Neural cell (in vitro differentiated cells): Measurements from ENCODE around the gene STS. TPM values are rescaled to one million over a fixed set of nuclear protein-coding genes. Genes with fewer than 3 reads are reported as not detected.

ENCODE experiments used
- H2AFZ ChIP-seq: fragments of 200-600, 300-800 bp; sonication (generic), shearing (Covaris generic); 2 replicates; pipeline ENCODE4 v1.6.0; 2014; ENCODE audit warnings: low read depth, mild to moderate bottlenecking, antibody characterized with exemption, low read length, moderate library complexity
- H3F3A ChIP-seq: fragments of 200-600 bp; shearing (Covaris generic); 2 replicates; pipeline ENCODE4 v1.6.1; 2016; ENCODE audit warnings: mild to moderate bottlenecking, moderate library complexity, mixed read lengths, antibody characterized with exemption, low read length; ENCODE audit not compliant: insufficient read depth, poor library complexity, severe bottlenecking
- H3K27ac ChIP-seq: fragments of 200-600, 300-800 bp; sonication (generic), shearing (Covaris generic); 2 replicates; pipeline ENCODE4 v1.5.1; 2014; ENCODE audit warnings: mild to moderate bottlenecking, low read length, moderate library complexity
- H3K27me3 ChIP-seq: fragments of 300-800, 200-600 bp; sonication (generic), shearing (Covaris generic); 2 replicates; pipeline ENCODE4 v1.6.0; 2014; ENCODE audit warnings: mild to moderate bottlenecking, low read depth, low read length, moderate library complexity; ENCODE audit not compliant: insufficient read depth
- H3K36me3 ChIP-seq: fragments of 300-800, 200-600 bp; sonication (generic), shearing (Covaris generic); 2 replicates; pipeline ENCODE4 v1.5.1; 2014; ENCODE audit warnings: mild to moderate bottlenecking, antibody characterized with exemption, low read length, moderate library complexity; ENCODE audit not compliant: insufficient read depth
- H3K4me2 ChIP-seq: fragments of 300-800, 200-600 bp; sonication (generic), shearing (Covaris generic); 2 replicates; pipeline ENCODE4 v1.6.0; 2014; ENCODE audit warnings: mild to moderate bottlenecking, low read length
- H3K4me3 ChIP-seq: fragments of 300-800, 200-600 bp; sonication (generic), shearing (Covaris generic); 2 replicates; pipeline ENCODE4 v1.5.1; 2014; ENCODE audit warnings: mild to moderate bottlenecking, low read length, moderate library complexity
- H3K79me2 ChIP-seq: fragments of 200-600 bp; shearing (Covaris generic); replicated peaks from 2 replicates; pipeline ENCODE4 v1.6.0; 2014; ENCODE audit warnings: mild to moderate bottlenecking, low read length, moderate library complexity; ENCODE audit not compliant: insufficient read depth
- H3K9ac ChIP-seq: fragments of 300-800, 200-600 bp; sonication (generic), shearing (Covaris generic); 2 replicates; pipeline ENCODE4 v1.6.1; 2016; ENCODE audit warnings: mild to moderate bottlenecking, low read length, mixed read lengths
- H3K9me2 ChIP-seq: fragments of 200-600 bp; shearing (Covaris generic); 2 replicates; pipeline ENCODE4 v1.6.1; 2016; ENCODE audit warnings: mild to moderate bottlenecking, low read length, mixed read lengths; ENCODE audit not compliant: insufficient read depth
- H3K9me3 ChIP-seq: fragments of 200-600, 300-800 bp; sonication (generic), shearing (Covaris generic); 2 replicates; pipeline ENCODE4 v1.6.1; 2016; ENCODE audit warnings: mild to moderate bottlenecking, mixed run types, low read length, moderate library complexity, mixed read lengths
- H4K20me1 ChIP-seq: fragments of 200-600 bp; shearing (Covaris generic); 2 replicates; pipeline ENCODE4 v1.6.1; 2016; ENCODE audit warnings: mild to moderate bottlenecking, mixed run types; ENCODE audit not compliant: insufficient read depth
- CTCF ChIP-seq: fragments of 450-650 bp; IDR thresholded peaks from 2 replicates; pipeline ENCODE4 v1.5.1; 2014; ENCODE audit warnings: antibody characterized with exemption, mild to moderate bottlenecking, moderate library complexity; ENCODE audit not compliant: poor library complexity, severe bottlenecking
- EP300 ChIP-seq: fragments of 450-650 bp; conservative IDR thresholded peaks from 2 replicates; pipeline ENCODE4 v1.6.1; 2014; ENCODE audit warnings: antibody characterized with exemption, mild to moderate bottlenecking, moderate library complexity; ENCODE audit not compliant: poor library complexity, severe bottlenecking
- EZH2 ChIP-seq: fragments of 200-600, 300-800 bp; shearing (Covaris generic), sonication (generic); IDR thresholded peaks from 2 replicates; pipeline ENCODE4 v1.6.1; 2014; ENCODE audit warnings: antibody characterized with exemption, low read length, borderline replicate concordance, mild to moderate bottlenecking; ENCODE audit not compliant: insufficient read depth, poor library complexity, severe bottlenecking
- MXI1 ChIP-seq: fragments of 450-650 bp; conservative IDR thresholded peaks from 2 replicates; pipeline ENCODE4 v1.6.1; 2014; ENCODE audit warnings: antibody characterized with exemption, mild to moderate bottlenecking; ENCODE audit not compliant: poor library complexity, severe bottlenecking
- POLR2AphosphoS5 ChIP-seq: IDR thresholded peaks from 2 replicates; pipeline ENCODE4 v1.6.1; 2012
- RAD21 ChIP-seq: fragments of 450-650 bp; conservative IDR thresholded peaks from 2 replicates; pipeline ENCODE4 v1.6.1; 2014; ENCODE audit warnings: antibody characterized with exemption, mild to moderate bottlenecking, moderate library complexity
- REST ChIP-seq: IDR thresholded peaks from 2 replicates; pipeline ENCODE4 v1.6.1; 2012; ENCODE audit warnings: borderline replicate concordance
- SMC3 ChIP-seq: fragments of 450-650 bp; conservative IDR thresholded peaks from 2 replicates; pipeline ENCODE4 v1.6.1; 2014; ENCODE audit warnings: antibody characterized with exemption, mild to moderate bottlenecking, moderate library complexity; ENCODE audit not compliant: poor library complexity
- TAF1 ChIP-seq: IDR thresholded peaks from 2 replicates; pipeline ENCODE4 v1.6.1; 2012; ENCODE audit warnings: low read depth
- polyA plus RNA-seq: library from polyadenylated mRNA; depleted of rRNA; stranded (reverse); fragments of >200 nt; gene quantifications from 2 replicates; pipeline ENCODE4 v1.2.3, GENCODE V29; 2014

Gene STS
- polyA plus RNA-seq, 1 donor from 2014 or later: 1.7 TPM

- Histone ChIP-seq H3K9me2 (no peaks in the 10 kb centered on the region), H4K20me1 (no peaks in the 10 kb centered on the region), H3F3A (no peaks in the 10 kb centered on the region), H3K4me2 (no peak overlapping the region), H2AFZ (no peak overlapping the region), H3K9ac (no peak overlapping the region), H3K4me3 (no peak overlapping the region), H3K9me3 (no peaks in the 10 kb centered on the region), H3K27ac (no peak overlapping the region), H3K36me3 (no peaks in the 10 kb centered on the region), H3K79me2 (no peaks in the 10 kb centered on the region), H3K27me3 (no peaks in the 10 kb centered on the region)
- TF ChIP-seq EP300: no peak
- TF ChIP-seq REST: no peak
- TF ChIP-seq MXI1: no peak
- TF ChIP-seq SMC3: no peak
- no peak for TF ChIP-seq RAD21
- no peak for TF ChIP-seq TAF1
- no peak for TF ChIP-seq POLR2AphosphoS5
Observed at GRCh38 chrX:7184816-7185215, 37.3 kb downstream of the STS start.

GRCh38 chrX:7188672-7189071 is 41.2 kb downstream of the STS start:
- Histone ChIP-seq H3K36me3 (no peaks in the 10 kb centered on the region), H3K9me3 (no peaks in the 10 kb centered on the region), H2AFZ (no peak overlapping the region), H3K9ac (no peak overlapping the region), H3K27ac (no peak overlapping the region), H3K9me2 (no peaks in the 10 kb centered on the region), H3F3A (no peaks in the 10 kb centered on the region), H3K79me2 (no peaks in the 10 kb centered on the region), H4K20me1 (no peaks in the 10 kb centered on the region), H3K27me3 (no peaks in the 10 kb centered on the region), H3K4me3 (no peak overlapping the region), H3K4me2 (no peak overlapping the region)
- TF ChIP-seq REST (no peak), SMC3 (no peak), TAF1 (no peak), RAD21 (no peak), POLR2AphosphoS5 (no peak), CTCF (no peak), EZH2 (no peak), MXI1 (no peak), EP300 (no peak)
